ENCODE measurements around the gene CYP26C1. TPM values are rescaled to one million over a fixed set of nuclear protein-coding genes. Genes with fewer than 3 reads are reported as not detected.
A peak's percentile ranks its signal among the peaks of the same experiment; 100 is the strongest.

CYP26C1 gene
- total RNA-seq, 2 donors from 2014 or later = 0.07 TPM; not detected in 1

DNA sequence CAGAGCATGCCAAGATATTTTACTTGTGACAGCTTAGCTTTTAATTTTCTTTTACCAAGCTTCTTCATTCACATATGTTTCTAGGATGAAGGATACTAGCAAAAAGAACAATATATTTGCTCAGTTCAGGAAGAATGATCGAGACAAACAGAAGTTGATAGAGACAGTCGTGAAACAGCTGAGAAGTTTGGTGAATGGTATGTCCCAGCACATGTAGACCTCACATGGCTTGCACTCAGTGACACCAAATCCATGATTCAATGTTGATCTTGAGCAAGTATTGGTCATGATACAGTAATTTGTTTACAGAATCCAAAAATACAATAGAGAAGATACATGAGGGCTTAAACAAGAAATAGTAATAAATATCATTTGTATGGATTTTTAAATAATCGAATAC is 2.5 kb upstream of the CYP26C1 start:
- Mint-ChIP-seq H3K27ac (no peak overlapping the region), H3K4me1 (ENCODE audit: low read depth in 2 of 2) (peaks cover 7 to 9% of the 10 kb centered on the region in 2 donors), H3K4me3 (no peak overlapping the region), H3K9me3 (no peaks in the 10 kb centered on the region), H3K27me3 (peaks cover 0 to 15% of the 10 kb centered on the region in 2 donors), H3K36me3 (peaks cover 6% of the 10 kb centered on the region)
- ATAC-seq (no peak), DNase-seq (ENCODE audit: low spot score) (no peak)

DNA sequence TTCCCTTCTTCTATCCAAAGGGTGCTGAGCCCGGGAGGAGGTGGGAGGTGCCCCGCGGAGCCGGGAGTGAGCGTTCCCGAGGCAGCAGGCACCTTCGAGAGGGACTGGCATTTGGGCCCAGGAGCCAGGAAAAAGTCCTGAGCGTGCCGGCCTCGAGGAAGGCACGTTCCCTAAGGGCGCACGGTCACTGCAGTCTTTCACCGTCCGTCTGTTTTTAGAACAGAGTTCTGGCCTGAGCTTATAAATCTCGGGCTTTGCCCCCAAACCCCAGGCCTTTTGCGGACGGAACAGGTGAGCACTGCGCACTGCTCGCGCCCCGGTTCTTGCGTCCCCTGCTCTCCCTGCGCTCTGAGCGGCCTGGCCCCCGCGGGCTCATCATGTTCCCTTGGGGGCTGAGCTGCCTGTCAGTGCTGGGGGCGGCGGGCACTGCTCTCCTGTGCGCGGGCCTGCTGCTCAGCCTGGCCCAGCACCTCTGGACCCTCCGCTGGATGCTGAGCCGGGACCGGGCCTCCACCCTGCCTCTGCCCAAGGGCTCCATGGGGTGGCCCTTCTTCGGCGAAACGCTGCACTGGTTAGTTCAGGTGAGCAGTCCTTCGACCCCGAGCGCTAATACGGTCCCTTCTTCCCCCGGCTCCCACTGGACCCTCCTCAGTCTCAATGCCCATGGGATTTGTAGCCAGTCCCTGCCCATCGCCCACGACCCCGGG is 442 bp downstream of the CYP26C1 start:
- Mint-ChIP-seq H3K36me3 (peaks cover 6% of the 10 kb centered on the region), H3K9me3 (no peaks in the 10 kb centered on the region), H3K27ac (no peak overlapping the region), H3K4me1 (ENCODE audit: low read depth in 2 of 2) (peaks cover 7 to 9% of the 10 kb centered on the region in 2 donors), H3K4me3 (no peak overlapping the region), H3K27me3 (peaks cover 22 to 36% of the 10 kb centered on the region in 2 donors)
- ATAC-seq = no peak
- DNase-seq (ENCODE audit: low spot score) = no peak

DNA sequence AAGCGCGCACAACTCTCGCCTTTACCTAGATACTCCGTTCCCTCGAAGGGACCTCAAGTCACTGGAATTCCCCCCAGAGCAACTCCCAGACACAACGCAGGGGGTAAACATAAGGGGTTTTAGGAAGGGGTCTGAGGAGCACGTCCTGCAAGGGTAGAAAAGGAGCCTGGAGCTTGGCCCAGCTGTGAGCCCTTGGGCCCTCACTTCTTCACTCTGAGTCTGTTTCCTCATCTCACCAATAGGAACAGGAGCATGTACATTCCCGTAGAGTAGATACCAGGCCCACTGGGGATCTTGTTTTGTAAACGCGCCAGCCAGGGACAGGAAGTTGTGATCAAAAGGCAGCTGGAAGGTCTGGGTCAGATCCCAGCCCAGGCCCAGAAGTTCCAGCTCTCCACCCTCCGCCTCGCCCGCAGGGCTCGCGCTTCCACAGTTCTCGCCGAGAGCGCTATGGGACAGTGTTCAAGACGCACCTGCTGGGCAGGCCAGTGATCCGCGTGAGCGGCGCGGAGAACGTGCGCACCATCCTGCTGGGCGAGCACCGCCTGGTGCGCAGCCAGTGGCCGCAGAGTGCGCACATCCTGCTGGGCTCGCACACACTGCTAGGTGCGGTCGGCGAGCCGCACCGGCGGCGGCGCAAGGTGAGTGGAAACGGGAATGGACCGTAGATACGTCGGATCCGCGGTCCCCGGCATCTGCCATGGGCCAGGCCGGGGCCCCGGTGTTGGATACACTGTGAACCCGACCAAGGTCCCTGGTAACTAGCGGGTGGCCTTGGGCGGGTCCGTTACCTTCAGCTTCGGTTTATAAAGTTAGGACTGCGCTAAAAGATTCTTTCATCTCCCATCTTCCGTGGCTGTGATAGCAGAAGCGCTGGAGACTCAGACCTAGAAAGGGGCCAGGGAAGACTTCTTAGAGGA is 1.3 kb downstream of the CYP26C1 start:
- H3K4me3 Mint-ChIP-seq = peak overlapping the region; percentile 67
- peaks cover 28 to 42% of the 10 kb centered on the region in 2 donors for H3K27me3 Mint-ChIP-seq
- no peaks in the 10 kb centered on the region for H3K9me3 Mint-ChIP-seq
- DNase-seq (ENCODE audit: low spot score) = no peak
- peaks cover 7 to 9% of the 10 kb centered on the region in 2 donors for H3K4me1 Mint-ChIP-seq (ENCODE audit: low read depth in 2 of 2)
- H3K27ac Mint-ChIP-seq = no peak overlapping the region
- peak; percentile 15 to 34 for ATAC-seq
- H3K36me3 Mint-ChIP-seq = peaks cover 6% of the 10 kb centered on the region

DNA sequence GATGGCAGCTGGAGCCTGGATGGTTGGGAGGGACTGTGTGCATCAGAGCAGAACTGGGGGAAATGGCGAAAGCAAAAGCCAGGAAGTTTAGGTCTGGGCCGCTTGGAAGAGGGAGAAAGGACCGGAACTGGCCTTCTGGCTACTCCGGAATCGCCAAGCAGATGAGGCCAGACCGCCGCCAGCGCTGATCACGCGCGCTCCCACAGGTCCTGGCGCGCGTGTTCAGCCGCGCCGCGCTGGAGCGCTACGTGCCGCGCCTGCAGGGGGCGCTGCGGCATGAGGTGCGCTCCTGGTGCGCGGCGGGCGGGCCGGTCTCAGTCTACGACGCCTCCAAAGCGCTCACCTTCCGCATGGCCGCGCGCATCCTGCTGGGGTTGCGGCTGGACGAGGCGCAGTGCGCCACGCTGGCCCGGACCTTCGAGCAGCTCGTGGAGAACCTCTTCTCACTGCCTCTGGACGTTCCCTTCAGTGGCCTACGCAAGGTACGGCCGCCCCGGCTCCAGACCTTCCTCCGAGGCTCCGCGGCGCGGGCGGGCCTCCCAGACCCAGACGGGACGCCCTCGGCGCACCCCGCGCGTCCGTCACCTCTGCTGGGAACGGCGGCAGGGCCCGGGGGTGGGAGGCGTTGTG is 2.0 kb downstream of the CYP26C1 start:
- Mint-ChIP-seq H3K4me1 (ENCODE audit: low read depth in 2 of 2) (peaks cover 9% of the 10 kb centered on the region in 2 donors), H3K9me3 (no peaks in the 10 kb centered on the region), H3K27ac (no peak overlapping the region), H3K27me3 (peaks cover 36 to 50% of the 10 kb centered on the region in 2 donors), H3K4me3 (peak overlapping the region; percentile 67), H3K36me3 (peaks cover 6% of the 10 kb centered on the region)
- no peak for DNase-seq (ENCODE audit: low spot score)
- ATAC-seq = peak; percentile 62 to 66

DNA sequence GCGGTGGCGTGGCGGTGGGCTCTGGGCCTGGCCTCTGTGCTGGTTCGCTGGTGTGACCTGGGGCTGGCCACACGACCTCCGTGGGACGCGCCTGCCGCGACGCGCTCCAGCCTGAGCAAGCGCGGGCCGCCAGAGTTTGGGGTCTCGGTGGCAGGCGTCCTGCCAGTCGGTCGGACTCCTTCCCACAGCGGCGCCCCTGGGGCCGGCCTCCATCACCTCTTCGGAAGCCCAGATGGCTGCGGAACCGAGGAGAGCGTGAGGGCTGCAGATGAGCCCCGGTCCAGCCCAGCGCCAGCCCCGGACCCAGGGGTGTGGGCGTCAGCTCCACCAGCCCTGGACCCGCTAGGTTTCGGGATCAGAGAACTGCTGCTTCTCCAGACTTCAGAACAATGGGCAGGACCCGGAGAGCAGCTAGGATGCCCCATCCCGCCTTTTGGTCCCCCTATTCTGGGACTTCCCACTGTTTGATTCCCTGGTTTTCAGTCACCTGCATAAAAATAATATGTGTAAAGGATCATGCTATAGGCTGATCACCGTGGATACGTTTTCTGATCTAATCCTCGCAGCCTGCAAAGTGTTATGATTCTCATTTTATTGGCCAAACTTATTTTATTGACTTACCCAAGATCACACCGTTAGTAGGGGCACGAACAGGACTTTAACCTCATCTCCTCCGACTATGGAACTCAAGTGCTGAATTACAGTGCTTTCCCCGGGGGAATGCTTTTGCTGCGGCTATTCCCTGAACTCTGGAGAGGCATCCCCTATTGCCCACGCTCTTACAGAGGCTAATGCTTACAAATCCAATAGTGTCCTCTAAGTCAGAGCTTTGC is 2.8 kb downstream of the CYP26C1 start:
- peaks cover 40 to 53% of the 10 kb centered on the region in 2 donors for H3K27me3 Mint-ChIP-seq
- no peak for DNase-seq (ENCODE audit: low spot score)
- H3K4me1 Mint-ChIP-seq (ENCODE audit: low read depth in 2 of 2) = peaks cover 9% of the 10 kb centered on the region in 2 donors
- no peaks in the 10 kb centered on the region for H3K36me3 Mint-ChIP-seq
- no peak for ATAC-seq
- H3K27ac Mint-ChIP-seq = no peak overlapping the region
- H3K9me3 Mint-ChIP-seq = no peaks in the 10 kb centered on the region
- H3K4me3 Mint-ChIP-seq = no peak overlapping the region

DNA sequence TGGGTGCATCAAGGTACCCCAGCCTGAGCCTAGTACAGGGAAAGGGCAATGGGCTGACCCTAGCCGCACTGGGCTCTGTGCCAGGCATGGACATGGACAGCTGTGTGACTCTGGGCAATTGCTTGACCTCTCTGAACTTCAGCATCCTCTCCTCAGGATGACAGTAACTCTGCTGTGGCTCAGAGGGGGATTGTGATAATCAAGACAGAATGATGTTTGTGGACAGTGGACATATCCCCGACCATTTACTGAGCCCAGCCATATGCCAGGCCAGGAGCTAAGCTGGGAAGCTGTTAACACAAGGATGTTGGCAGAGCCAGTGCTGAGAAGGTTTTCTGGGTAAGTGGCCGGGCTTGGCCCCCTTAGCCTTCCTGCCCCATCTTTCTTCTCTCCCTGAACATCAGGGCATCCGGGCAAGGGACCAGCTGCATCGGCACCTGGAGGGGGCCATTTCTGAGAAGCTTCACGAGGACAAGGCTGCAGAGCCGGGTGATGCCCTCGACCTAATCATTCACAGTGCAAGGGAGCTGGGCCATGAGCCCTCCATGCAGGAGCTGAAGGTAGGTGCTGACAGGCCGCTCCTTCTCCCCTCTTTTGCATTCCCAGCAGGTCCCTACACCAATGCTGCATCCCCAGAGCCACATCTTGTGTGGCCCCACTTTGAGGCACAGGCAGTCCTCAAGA is 3.5 kb downstream of the CYP26C1 start:
- Mint-ChIP-seq H3K27me3 (peaks cover 48 to 58% of the 10 kb centered on the region in 2 donors), H3K27ac (no peak overlapping the region), H3K9me3 (no peaks in the 10 kb centered on the region), H3K36me3 (no peaks in the 10 kb centered on the region), H3K4me1 (ENCODE audit: low read depth in 2 of 2) (peaks cover 9 to 13% of the 10 kb centered on the region in 2 donors), H3K4me3 (no peak overlapping the region)
- DNase-seq (ENCODE audit: low spot score) = no peak
- ATAC-seq = no peak

DNA sequence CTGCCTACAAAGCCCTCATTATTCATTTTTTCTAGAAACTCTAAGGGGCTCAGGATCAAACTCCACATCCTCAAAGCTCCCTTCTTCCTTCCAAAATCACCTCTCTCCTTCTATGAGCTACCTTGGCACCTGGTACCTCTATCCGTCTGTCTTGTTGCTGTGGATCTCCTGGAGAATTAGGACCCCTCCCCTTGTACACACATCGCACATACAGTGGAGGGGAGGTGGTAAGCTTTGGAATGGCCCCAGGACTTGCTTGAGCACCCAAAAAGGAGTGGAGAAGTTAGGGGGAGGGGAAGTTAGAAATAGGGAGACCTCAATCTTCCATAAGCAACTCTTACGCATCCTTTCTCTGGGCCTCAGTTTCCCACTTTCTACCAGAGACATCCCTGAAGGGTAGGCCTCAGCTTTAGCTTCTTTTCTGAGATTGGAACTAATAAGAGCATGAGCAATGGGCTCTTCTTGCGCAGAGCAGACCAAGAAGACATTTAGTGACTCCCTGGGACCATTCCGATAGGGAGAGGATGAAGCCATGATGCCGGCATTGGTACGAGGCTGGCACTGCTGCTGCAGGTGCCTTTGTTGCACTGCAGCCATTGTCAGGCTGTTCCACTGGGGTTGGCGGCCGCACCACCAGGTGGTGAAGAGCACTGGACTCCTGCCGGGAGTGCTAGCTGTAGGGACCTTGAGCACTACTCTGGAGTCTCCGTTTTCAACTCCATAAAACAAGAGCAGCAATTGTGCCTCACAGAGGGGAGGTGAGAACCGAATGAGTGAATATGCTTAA is 4.5 kb downstream of the CYP26C1 start:
- H3K4me3 Mint-ChIP-seq = no peak overlapping the region
- ATAC-seq = no peak
- peaks cover 9 to 13% of the 10 kb centered on the region in 2 donors for H3K4me1 Mint-ChIP-seq (ENCODE audit: low read depth in 2 of 2)

DNA sequence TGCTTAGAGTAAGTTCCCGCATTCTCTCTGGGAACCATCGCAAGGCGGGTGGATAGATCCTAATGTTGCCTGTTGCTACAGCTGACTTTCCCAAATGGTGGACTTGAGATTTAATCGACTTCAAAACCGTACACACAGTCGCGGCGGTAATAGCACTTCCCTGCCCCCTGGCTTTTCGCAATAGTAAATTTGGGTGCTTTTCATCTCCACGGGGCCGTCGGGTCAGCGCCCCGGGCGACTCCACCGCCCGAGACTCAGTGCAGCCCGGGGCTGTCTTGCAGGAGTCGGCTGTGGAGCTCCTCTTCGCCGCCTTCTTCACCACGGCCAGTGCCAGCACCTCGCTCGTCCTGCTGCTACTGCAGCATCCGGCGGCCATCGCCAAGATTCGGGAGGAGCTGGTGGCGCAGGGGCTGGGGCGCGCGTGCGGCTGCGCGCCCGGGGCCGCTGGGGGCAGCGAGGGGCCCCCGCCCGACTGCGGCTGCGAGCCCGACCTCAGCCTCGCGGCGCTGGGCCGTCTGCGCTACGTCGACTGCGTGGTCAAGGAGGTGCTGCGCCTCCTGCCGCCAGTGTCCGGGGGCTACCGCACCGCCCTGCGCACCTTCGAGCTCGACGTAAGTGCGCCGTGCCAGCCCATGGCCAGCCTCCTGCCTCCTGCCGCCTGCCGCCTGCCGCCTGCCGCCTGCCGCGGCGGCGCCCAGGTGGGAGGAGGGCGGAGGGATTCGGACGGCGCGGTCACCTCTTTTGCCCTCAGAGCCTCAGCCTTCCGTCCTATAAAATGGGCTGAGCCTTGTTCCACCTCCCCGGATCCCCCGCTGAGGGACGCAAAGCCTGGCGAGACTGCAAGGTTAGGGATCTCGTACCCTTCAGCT is 5.3 kb downstream of the CYP26C1 start:
- H3K4me3 Mint-ChIP-seq = no peak overlapping the region
- H3K27me3 Mint-ChIP-seq = peaks cover 60 to 65% of the 10 kb centered on the region in 2 donors
- H3K36me3 Mint-ChIP-seq = no peaks in the 10 kb centered on the region
- H3K4me1 Mint-ChIP-seq (ENCODE audit: low read depth in 2 of 2) = peaks cover 9 to 14% of the 10 kb centered on the region in 2 donors
- DNase-seq (ENCODE audit: low spot score) = no peak
- H3K27ac Mint-ChIP-seq = no peak overlapping the region
- H3K9me3 Mint-ChIP-seq = no peaks in the 10 kb centered on the region
- no peak for ATAC-seq

More for the DNA sequence above, 4.5 kb downstream of the CYP26C1 start:
- Mint-ChIP-seq H3K27ac (no peak overlapping the region), H3K36me3 (no peaks in the 10 kb centered on the region), H3K9me3 (no peaks in the 10 kb centered on the region), H3K27me3 (peaks cover 52 to 57% of the 10 kb centered on the region in 2 donors)
- no peak for DNase-seq (ENCODE audit: low spot score)

DNA sequence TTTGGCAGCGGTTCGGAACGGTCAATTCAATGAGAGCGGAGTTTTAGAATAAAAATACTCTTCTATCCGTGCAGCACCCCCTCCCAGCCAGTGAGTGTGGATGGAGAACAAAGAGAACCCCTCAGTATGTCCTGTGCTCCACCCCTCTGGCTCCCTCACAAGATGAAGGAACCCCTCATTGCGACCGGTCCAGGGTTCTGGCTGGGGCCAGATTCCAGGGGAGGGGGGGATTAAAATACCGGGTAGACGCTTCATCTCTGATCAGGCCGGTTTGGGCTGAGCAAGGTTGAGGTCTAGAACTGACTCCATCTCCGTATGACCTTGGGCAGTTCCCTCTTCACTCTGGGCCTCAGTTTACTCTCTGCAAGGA is 5.9 kb downstream of the CYP26C1 start:
- H3K4me3 Mint-ChIP-seq = no peak overlapping the region
- H3K4me1 Mint-ChIP-seq (ENCODE audit: low read depth in 2 of 2) = peaks cover 7 to 14% of the 10 kb centered on the region in 2 donors
- DNase-seq (ENCODE audit: low spot score) (no peak), ATAC-seq (no peak)
- no peaks in the 10 kb centered on the region for H3K36me3 Mint-ChIP-seq
- H3K27ac Mint-ChIP-seq = no peak overlapping the region
- H3K9me3 Mint-ChIP-seq = no peaks in the 10 kb centered on the region
- peaks cover 64 to 65% of the 10 kb centered on the region in 2 donors for H3K27me3 Mint-ChIP-seq

DNA sequence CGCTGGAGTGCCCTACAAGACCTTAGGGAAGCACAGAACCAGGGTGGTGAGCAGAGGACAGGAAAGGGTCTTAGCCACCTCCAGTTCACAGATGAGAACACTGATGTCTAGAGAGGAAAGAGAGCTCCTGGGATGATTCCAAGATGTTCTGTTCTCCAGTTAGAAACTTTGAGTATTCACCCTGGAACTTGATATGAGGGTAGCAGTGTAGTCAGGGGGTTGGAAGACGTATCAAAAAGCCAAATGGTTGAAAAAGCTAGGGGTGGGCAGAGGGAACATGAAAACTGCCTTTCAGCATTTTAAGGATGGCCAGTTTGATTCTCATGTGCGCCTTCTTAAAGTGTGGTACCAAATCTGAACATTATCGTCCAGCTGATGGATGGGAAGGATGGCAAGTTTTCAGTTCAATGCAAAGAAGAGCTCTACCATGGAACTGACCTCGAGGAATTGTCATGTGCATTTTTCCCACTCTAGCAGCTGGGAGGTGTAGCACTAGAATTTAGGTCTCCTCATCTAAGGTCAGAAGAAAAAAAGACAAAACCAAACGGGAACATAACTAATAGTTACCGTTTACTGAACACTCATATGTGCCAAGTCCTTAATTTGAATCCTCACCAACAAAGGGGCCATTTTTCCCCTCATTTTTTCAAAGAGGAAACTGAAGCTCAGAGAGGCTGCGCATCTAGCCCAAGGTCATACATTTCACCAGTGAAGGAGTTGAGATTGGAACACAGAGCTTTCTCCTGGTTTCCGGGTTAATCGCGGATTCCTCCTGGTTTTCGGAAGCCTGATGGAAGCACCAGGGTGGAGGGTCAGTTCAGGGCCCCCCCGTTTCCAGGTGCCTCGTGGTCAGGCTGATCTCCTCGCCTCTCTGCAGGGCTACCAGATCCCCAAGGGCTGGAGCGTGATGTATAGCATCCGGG is 7.1 kb downstream of the CYP26C1 start:
- Mint-ChIP-seq H3K36me3 (no peaks in the 10 kb centered on the region), H3K27me3 (peaks cover 64 to 69% of the 10 kb centered on the region in 2 donors), H3K4me3 (no peak overlapping the region), H3K9me3 (no peaks in the 10 kb centered on the region), H3K4me1 (ENCODE audit: low read depth in 2 of 2) (peaks cover 3 to 9% of the 10 kb centered on the region in 2 donors), H3K27ac (no peak overlapping the region)
- DNase-seq (ENCODE audit: low spot score) (no peak), ATAC-seq (no peak)
